H7 (cell line): ENCODE results near the gene PSMC4. TPM values are rescaled to one million over a fixed set of nuclear protein-coding genes. Genes with fewer than 3 reads are reported as not detected.
A peak's percentile ranks its signal among the peaks of the same experiment; 100 is the strongest.

Experiments
- DNase-seq: peaks from one replicate; pipeline ENCODE4 v3.0.0; 2012
- H3K27me3 ChIP-seq: 2 replicates; pipeline ENCODE4 v1.6.0; 2011; ENCODE audit warnings: mild to moderate bottlenecking, low read length; ENCODE audit not compliant: control insufficient read depth, insufficient read depth
- H3K36me3 ChIP-seq: replicated peaks from 2 replicates; pipeline ENCODE4 v1.5.1; 2011; ENCODE audit warnings: low read length; ENCODE audit not compliant: control insufficient read depth, insufficient read depth
- H3K4me3 ChIP-seq: 2 replicates; pipeline ENCODE4 v1.5.1; 2011; ENCODE audit warnings: low read depth, mild to moderate bottlenecking, control low read depth, low read length, moderate library complexity; ENCODE audit not compliant: insufficient read depth
- total RNA-seq: library from RNA; depleted of rRNA; stranded (reverse); fragments of >200 nt; shearing (Covaris generic); gene quantifications from 2 replicates; pipeline ENCODE4 v1.2.3, GENCODE V29; 2014; rRNA removed

The PSMC4 gene
- 153 and 227 TPM in 2 replicates for total RNA-seq

- peaks cover 26% of the 10 kb centered on the region for H3K36me3 ChIP-seq
- H3K27me3 ChIP-seq = no peaks in the 10 kb centered on the region
- H3K4me3 ChIP-seq = peak within 1 kb of the TSS; percentile 86
- DNase-seq = peak; percentile 96
These were observed at the start of gene PSMC4 for GRCh38 chr19:39970675-39971379. TSS of gene PSMC4 (plus strand) at chr19:39971165. CDS start at chr19:39971203, 38 bp downstream.

GRCh38 chr19:39923862-39924261, 47.1 kb upstream of the PSMC4 start:
- Histone ChIP-seq H3K36me3 (no peaks in the 10 kb centered on the region), H3K27me3 (no peaks in the 10 kb centered on the region), H3K4me3 (no peak overlapping the region)
- DNase-seq = no peak

GRCh38 chr19:39924389-39924788, 46.6 kb upstream of the PSMC4 start:
- peak; percentile 53 for DNase-seq
- H3K27me3 ChIP-seq = no peaks in the 10 kb centered on the region
- no peak overlapping the region for H3K4me3 ChIP-seq
- H3K36me3 ChIP-seq = no peaks in the 10 kb centered on the region

- H3K36me3 ChIP-seq = no peaks in the 10 kb centered on the region
- no peaks in the 10 kb centered on the region for H3K27me3 ChIP-seq
- H3K4me3 ChIP-seq = no peak overlapping the region
- no peak for DNase-seq
These were observed 46.0 kb upstream of the PSMC4 start for GRCh38 chr19:39924952-39925351.

- Histone ChIP-seq H3K27me3 (no peaks in the 10 kb centered on the region), H3K4me3 (no peak overlapping the region), H3K36me3 (no peaks in the 10 kb centered on the region)
- no peak for DNase-seq
These were observed 44.7 kb upstream of the PSMC4 start for GRCh38 chr19:39926170-39926760.

GRCh38 chr19:39927076-39927475, 43.9 kb upstream of the PSMC4 start:
- H3K36me3 ChIP-seq = no peaks in the 10 kb centered on the region
- no peak overlapping the region for H3K4me3 ChIP-seq
- H3K27me3 ChIP-seq = no peaks in the 10 kb centered on the region
- no peak for DNase-seq

GRCh38 chr19:39927524-39928356, 43.2 kb upstream of the PSMC4 start:
- Histone ChIP-seq H3K4me3 (no peak overlapping the region), H3K27me3 (no peaks in the 10 kb centered on the region), H3K36me3 (no peaks in the 10 kb centered on the region)
- DNase-seq = no peak

- no peak for DNase-seq
- no peaks in the 10 kb centered on the region for H3K36me3 ChIP-seq
These were observed 42.6 kb upstream of the PSMC4 start for GRCh38 chr19:39928357-39928725.

GRCh38 chr19:39929750-39930149, 41.2 kb upstream of the PSMC4 start:
- Histone ChIP-seq H3K27me3 (no peaks in the 10 kb centered on the region), H3K36me3 (no peaks in the 10 kb centered on the region), H3K4me3 (no peak overlapping the region)
- no peak for DNase-seq

More at GRCh38 chr19:39928357-39928725, 42.6 kb upstream of the PSMC4 start:
- Histone ChIP-seq H3K4me3 (no peak overlapping the region), H3K27me3 (no peaks in the 10 kb centered on the region)

- Histone ChIP-seq H3K36me3 (no peaks in the 10 kb centered on the region), H3K27me3 (no peaks in the 10 kb centered on the region), H3K4me3 (no peak within 1 kb of the TSS)
- DNase-seq = no peak
These were observed 36.2 kb upstream of the PSMC4 start, which contains the start of gene FCGBP for GRCh38 chr19:39934584-39935363. TSS of gene FCGBP (minus strand) at chr19:39934634.

- H3K4me3 ChIP-seq = no peak overlapping the region
- no peaks in the 10 kb centered on the region for H3K27me3 ChIP-seq
- H3K36me3 ChIP-seq = no peaks in the 10 kb centered on the region
- DNase-seq = peak; percentile 58
These were observed 35.7 kb upstream of the PSMC4 start for GRCh38 chr19:39935364-39935661.

GRCh38 chr19:39936020-39936419, 34.9 kb upstream of the PSMC4 start:
- Histone ChIP-seq H3K27me3 (no peaks in the 10 kb centered on the region), H3K4me3 (no peak overlapping the region), H3K36me3 (no peaks in the 10 kb centered on the region)
- no peak for DNase-seq

- DNase-seq = no peak
- Histone ChIP-seq H3K36me3 (no peaks in the 10 kb centered on the region), H3K27me3 (no peaks in the 10 kb centered on the region), H3K4me3 (no peak overlapping the region)
These were observed 34.3 kb upstream of the PSMC4 start for GRCh38 chr19:39936622-39937021.

- DNase-seq = no peak
- Histone ChIP-seq H3K27me3 (no peaks in the 10 kb centered on the region), H3K36me3 (no peaks in the 10 kb centered on the region), H3K4me3 (no peak overlapping the region)
These were observed 33.8 kb upstream of the PSMC4 start for GRCh38 chr19:39937094-39937720.
